Fibroblast of peridontal ligament (primary cell): Measurements from ENCODE around the gene OR10H3.
"Not testable (repeated sequence)": the region's sequence is repeated elsewhere in the genome, so short reads cannot be mapped to it uniquely, and the experiment has no call there.

Experiments used
- DNase-seq: peaks from one replicate; pipeline ENCODE4 v3.0.0-alpha.2; 2010; ENCODE audit errors: extremely low read depth

OR10H3 gene

GRCh38 chr19:15779756-15780476, 42.1 kb downstream of the OR10H3 start:
- DNase-seq, result peak; percentile 7

GRCh38 chr19:15780610-15781418, 43.0 kb downstream of the OR10H3 start:
- no peak for DNase-seq

- no peak for DNase-seq
These were observed 43.9 kb downstream of the OR10H3 start for GRCh38 chr19:15781661-15782060.

GRCh38 chr19:15782211-15782610, 44.4 kb downstream of the OR10H3 start:
- no peak for DNase-seq

GRCh38 chr19:15782896-15783295, 45.1 kb downstream of the OR10H3 start:
- not testable (repeated sequence) for DNase-seq

GRCh38 chr19:15787611-15788155, 49.9 kb downstream of the OR10H3 start, which contains the start of gene OR10H5:
OR10H5 (plus strand) TSS chr19:15787661; CDS start chr19:15794049, 6,388 bp downstream.
- DNase-seq, result no peak

- DNase-seq, result no peak
These were observed 50.9 kb downstream of the OR10H3 start for GRCh38 chr19:15788594-15789270.

GRCh38 chr19:15790096-15790495, 52.3 kb downstream of the OR10H3 start:
- no peak for DNase-seq
